Measurements from ENCODE around the gene NCOA5. TPM values are rescaled to one million over a fixed set of nuclear protein-coding genes. Genes with fewer than 3 reads are reported as not detected.

NCOA5 gene
- total RNA-seq, 1 donor from 2014 or later = 14.3 TPM

GRCh38 chr20:46060301-46060881 is 29.4 kb downstream of the NCOA5 start:
- ATAC-seq = no peak

GRCh38 chr20:46058599-46059281 is 31.0 kb downstream of the NCOA5 start:
- peak; percentile 12 for ATAC-seq

GRCh38 chr20:46057856-46058598 is 31.7 kb downstream of the NCOA5 start:
- ATAC-seq = peak; percentile 34

GRCh38 chr20:46056970-46057855 is 32.5 kb downstream of the NCOA5 start:
- ATAC-seq = no peak

- no peak for ATAC-seq
Observed at GRCh38 chr20:46056027-46056833, 33.5 kb downstream of the NCOA5 start.

- no peak for ATAC-seq
Observed at GRCh38 chr20:46055269-46055668, 34.5 kb downstream of the NCOA5 start.

GRCh38 chr20:46054606-46055005 is 35.2 kb downstream of the NCOA5 start:
- no peak for ATAC-seq

GRCh38 chr20:46053416-46053815 is 36.3 kb downstream of the NCOA5 start:
- ATAC-seq = no peak

GRCh38 chr20:46051556-46052308 is 38.0 kb downstream of the NCOA5 start:
- no peak for ATAC-seq

- no peak for ATAC-seq
Observed at GRCh38 chr20:46050885-46051284, 38.9 kb downstream of the NCOA5 start.

GRCh38 chr20:46050444-46050843 is 39.3 kb downstream of the NCOA5 start:
- ATAC-seq = no peak

GRCh38 chr20:46049815-46050214 is 39.9 kb downstream of the NCOA5 start:
- no peak for ATAC-seq

GRCh38 chr20:46049190-46049589 is 40.6 kb downstream of the NCOA5 start:
- no peak for ATAC-seq

- no peak for ATAC-seq
Observed at GRCh38 chr20:46047821-46048220, 41.9 kb downstream of the NCOA5 start.

- no peak for ATAC-seq
Observed at GRCh38 chr20:46046588-46047310, 43.0 kb downstream of the NCOA5 start.

- no peak for ATAC-seq
Observed at GRCh38 chr20:46044896-46045295, 44.9 kb downstream of the NCOA5 start.

- ATAC-seq = no peak
Observed at GRCh38 chr20:46043556-46043955, 46.2 kb downstream of the NCOA5 start.

GRCh38 chr20:46040902-46041535 is 48.7 kb downstream of the NCOA5 start:
- ATAC-seq = no peak

- ATAC-seq = no peak
Observed at GRCh38 chr20:46037036-46037435, 52.7 kb downstream of the NCOA5 start.

- ATAC-seq = no peak
Observed at GRCh38 chr20:46036370-46036769, 53.4 kb downstream of the NCOA5 start.

All from esophagus mucosa (tissue), 1 donor.